Measurements from ENCODE around the gene SUGP1.

SUGP1 gene

DNA sequence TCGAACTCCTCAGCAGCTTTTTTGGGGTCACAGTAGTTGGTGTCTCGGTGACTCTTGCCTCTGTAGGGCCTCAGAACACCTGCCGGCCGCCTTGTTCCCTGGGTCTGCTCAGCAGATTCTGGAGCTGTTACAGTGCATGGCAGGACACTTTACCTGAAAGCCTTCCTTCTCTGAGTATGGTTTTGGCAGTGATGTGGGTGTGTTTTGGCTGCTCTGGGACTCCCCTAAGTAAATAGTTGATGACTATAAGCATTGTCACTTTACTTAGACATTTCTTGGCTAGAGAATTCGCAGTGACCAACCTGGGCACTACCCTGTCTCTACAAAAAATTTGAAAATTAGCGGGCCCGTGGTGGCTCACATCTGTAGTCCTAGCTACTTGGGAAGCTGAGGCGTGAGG is 7.4 kb upstream of the SUGP1 start:
- no peak overlapping the region for H3K27ac ChIP-seq (ENCODE audit: low read length)
- H3K4me1 ChIP-seq (ENCODE audit: low read length): peaks cover 7% of the 10 kb centered on the region; the same call in 1 of the 2 replicates
- no peaks in the 10 kb centered on the region for H3K9me3 ChIP-seq (ENCODE audit: insufficient read depth, low read length)
- H3K27me3 ChIP-seq (ENCODE audit: low read depth, low read length): no peaks in the 10 kb centered on the region
- no peak for TF ChIP-seq EZH2phosphoT487 (IDR thresholded peaks at IDR 0.05; ENCODE audit: low read depth)
- TF ChIP-seq, protein P1, sequence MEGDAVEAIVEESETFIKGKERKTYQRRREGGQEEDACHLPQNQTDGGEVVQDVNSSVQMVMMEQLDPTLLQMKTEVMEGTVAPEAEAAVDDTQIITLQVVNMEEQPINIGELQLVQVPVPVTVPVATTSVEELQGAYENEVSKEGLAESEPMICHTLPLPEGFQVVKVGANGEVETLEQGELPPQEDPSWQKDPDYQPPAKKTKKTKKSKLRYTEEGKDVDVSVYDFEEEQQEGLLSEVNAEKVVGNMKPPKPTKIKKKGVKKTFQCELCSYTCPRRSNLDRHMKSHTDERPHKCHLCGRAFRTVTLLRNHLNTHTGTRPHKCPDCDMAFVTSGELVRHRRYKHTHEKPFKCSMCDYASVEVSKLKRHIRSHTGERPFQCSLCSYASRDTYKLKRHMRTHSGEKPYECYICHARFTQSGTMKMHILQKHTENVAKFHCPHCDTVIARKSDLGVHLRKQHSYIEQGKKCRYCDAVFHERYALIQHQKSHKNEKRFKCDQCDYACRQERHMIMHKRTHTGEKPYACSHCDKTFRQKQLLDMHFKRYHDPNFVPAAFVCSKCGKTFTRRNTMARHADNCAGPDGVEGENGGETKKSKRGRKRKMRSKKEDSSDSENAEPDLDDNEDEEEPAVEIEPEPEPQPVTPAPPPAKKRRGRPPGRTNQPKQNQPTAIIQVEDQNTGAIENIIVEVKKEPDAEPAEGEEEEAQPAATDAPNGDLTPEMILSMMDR (IDR thresholded peaks at IDR 0.05; ENCODE audit: low read depth, low read length): no peak
- no peak overlapping the region for H2AFZ ChIP-seq (ENCODE audit: low read depth, low read length)
- no peak overlapping the region for H3K4me2 ChIP-seq (ENCODE audit: low read length)
- H4K20me1 ChIP-seq (ENCODE audit: insufficient read depth, low read length): peaks cover 8% of the 10 kb centered on the region; the same call in 1 of the 2 replicates
- peaks cover 55% of the 10 kb centered on the region for H3K79me2 ChIP-seq (ENCODE audit: low read length)
- peaks cover 38% of the 10 kb centered on the region for H3K36me3 ChIP-seq (replicated peaks; ENCODE audit: low read depth, low read length)
- no peak overlapping the region for H3K4me3 ChIP-seq (ENCODE audit: low read length)
- no peak overlapping the region for H3K9ac ChIP-seq (ENCODE audit: low read length)

DNA sequence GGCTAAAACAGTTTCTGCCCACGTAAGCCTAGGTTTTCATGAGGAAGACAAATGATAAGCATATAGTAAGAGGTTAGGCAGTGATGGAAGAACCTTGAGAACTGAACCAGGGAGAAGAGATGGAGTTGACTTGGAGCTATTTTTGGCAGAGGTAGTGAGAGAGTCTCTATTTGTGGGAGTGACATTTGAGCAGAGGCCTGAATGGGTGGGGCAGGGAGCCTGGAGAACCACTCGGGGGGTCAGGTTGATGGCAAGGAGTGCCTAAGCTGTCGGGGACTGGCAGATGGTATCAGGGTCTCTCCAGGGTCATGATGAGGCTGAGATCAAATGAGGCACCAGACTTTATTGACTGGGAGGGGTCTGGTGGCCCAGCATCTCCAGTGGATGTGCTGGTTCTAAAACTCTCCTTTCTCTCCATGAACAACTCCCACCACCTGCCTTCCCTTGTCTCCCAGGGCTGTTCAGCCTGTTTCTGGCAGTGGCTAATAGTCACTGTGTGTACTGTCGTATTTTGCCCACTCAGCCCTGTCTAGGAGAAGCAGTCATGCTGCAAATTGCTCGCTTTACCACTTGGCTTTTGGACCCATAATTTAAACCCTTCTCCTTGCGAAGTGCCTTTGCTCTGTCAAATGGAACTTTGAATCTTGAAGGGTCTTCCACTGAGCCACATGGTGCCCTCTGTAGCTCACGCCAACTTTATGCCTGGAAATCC is 3.9 kb upstream of the SUGP1 start:
- H3K4me1 ChIP-seq (ENCODE audit: low read length): peaks cover 12% of the 10 kb centered on the region
- TF ChIP-seq, protein P1 (IDR thresholded peaks at IDR 0.05; ENCODE audit: low read depth, low read length): no peak
- TF ChIP-seq EZH2phosphoT487 (IDR thresholded peaks at IDR 0.05; ENCODE audit: low read depth): no peak
- H3K9me3 ChIP-seq (ENCODE audit: insufficient read depth, low read length): no peaks in the 10 kb centered on the region
- peaks cover 6% of the 10 kb centered on the region; the same call in 1 of the 2 replicates for H4K20me1 ChIP-seq (ENCODE audit: insufficient read depth, low read length)
- H3K9ac ChIP-seq (ENCODE audit: low read length): no peak overlapping the region
- peaks cover 87% of the 10 kb centered on the region for H3K79me2 ChIP-seq (ENCODE audit: low read length)
- H2AFZ ChIP-seq (ENCODE audit: low read depth, low read length): no peak overlapping the region
- peaks cover 34% of the 10 kb centered on the region for H3K36me3 ChIP-seq (replicated peaks; ENCODE audit: low read depth, low read length)
- H3K27me3 ChIP-seq (ENCODE audit: low read depth, low read length): no peaks in the 10 kb centered on the region
- H3K4me3 ChIP-seq (ENCODE audit: low read length): no peak overlapping the region
- H3K4me2 ChIP-seq (ENCODE audit: low read length): no peak overlapping the region
- no peak overlapping the region for H3K27ac ChIP-seq (ENCODE audit: low read length)

DNA sequence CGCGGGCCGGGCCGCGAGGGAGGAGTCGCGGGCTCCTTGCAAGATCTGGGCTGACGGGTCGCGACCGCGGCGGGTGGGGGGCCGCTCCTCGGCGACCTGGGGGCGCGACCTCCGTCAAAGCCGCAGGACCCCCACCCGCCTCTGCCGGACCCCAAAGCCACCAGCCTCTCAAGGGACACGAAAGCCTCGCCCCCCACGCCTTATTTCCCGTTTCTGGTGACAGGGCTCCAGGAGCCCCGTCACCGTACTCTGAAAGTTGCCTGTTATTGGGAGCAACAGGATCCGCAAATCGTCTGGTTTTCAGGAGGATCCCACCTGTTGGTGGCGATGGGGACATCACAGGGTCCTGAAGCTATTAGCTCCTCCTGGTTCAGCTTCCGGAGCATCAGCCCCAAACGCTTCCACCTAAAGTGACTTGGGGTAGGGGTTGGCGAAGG is 850 bp upstream of the SUGP1 start:
- peak overlapping the region; percentile 91 for H2AFZ ChIP-seq (ENCODE audit: low read depth, low read length)
- H3K36me3 ChIP-seq (replicated peaks; ENCODE audit: low read depth, low read length): peaks cover 27% of the 10 kb centered on the region
- H3K4me2 ChIP-seq (ENCODE audit: low read length): peak overlapping the region; percentile 95
- H3K27ac ChIP-seq (ENCODE audit: low read length): peak overlapping the region; percentile 72
- no peaks in the 10 kb centered on the region for H3K27me3 ChIP-seq (ENCODE audit: low read depth, low read length)
- H3K4me3 ChIP-seq (ENCODE audit: low read length): peak overlapping the region; percentile 92
- peak overlapping the region; percentile 93 for H3K9ac ChIP-seq (ENCODE audit: low read length)
- no peaks in the 10 kb centered on the region for H4K20me1 ChIP-seq (ENCODE audit: insufficient read depth, low read length)
- H3K9me3 ChIP-seq (ENCODE audit: insufficient read depth, low read length): no peaks in the 10 kb centered on the region
- H3K79me2 ChIP-seq (ENCODE audit: low read length): peaks cover 86% of the 10 kb centered on the region
- TF ChIP-seq, protein P1 (IDR thresholded peaks at IDR 0.05; ENCODE audit: low read depth, low read length): no peak
- no peak for TF ChIP-seq EZH2phosphoT487 (IDR thresholded peaks at IDR 0.05; ENCODE audit: low read depth)
- peaks cover 9% of the 10 kb centered on the region for H3K4me1 ChIP-seq (ENCODE audit: low read length)

DNA sequence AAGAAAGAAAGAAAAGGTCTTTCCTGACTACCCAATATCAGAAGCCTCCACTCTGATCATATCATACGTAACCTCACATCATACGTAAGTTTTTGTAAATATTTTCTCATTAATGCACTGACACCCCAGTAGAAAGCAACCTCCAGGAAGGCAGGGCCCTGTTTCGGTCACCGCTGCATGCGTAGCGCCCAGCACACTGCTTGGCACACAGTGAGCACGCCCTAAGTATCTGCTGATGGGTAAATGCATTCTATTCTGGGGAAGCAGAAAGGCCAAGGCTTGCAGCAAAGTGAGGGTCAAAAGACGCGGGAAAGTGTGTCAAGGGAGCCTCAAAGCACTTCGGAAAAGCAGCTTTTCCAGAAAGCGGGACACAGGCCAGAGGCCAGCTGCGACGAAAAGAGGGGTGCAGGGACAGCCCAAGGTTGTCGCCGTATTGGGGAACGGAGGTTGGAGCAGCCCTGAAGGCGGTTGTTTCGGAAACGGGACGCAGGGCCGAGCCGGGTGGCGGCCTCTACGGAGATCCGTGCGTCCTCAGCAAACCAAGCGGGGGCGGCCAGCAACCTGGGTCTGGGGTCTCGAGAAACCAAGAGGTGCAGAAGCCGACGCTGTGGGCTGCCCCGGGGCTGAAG is 463 bp downstream of the SUGP1 start:
- H3K79me2 ChIP-seq (ENCODE audit: low read length): peaks cover 73% of the 10 kb centered on the region
- H2AFZ ChIP-seq (ENCODE audit: low read depth, low read length): peak overlapping the region; percentile 91
- no peaks in the 10 kb centered on the region for H4K20me1 ChIP-seq (ENCODE audit: insufficient read depth, low read length)

More for the DNA sequence above, 463 bp downstream of the SUGP1 start:
- H3K9me3 ChIP-seq (ENCODE audit: insufficient read depth, low read length): no peaks in the 10 kb centered on the region
- TF ChIP-seq, protein P1 (IDR thresholded peaks at IDR 0.05; ENCODE audit: low read depth, low read length): no peak
- TF ChIP-seq EZH2phosphoT487 (IDR thresholded peaks at IDR 0.05; ENCODE audit: low read depth): no peak
- peak overlapping the region; percentile 98 for H3K4me2 ChIP-seq (ENCODE audit: low read length)
- H3K9ac ChIP-seq (ENCODE audit: low read length): peak overlapping the region; percentile 93
- peaks cover 23% of the 10 kb centered on the region for H3K36me3 ChIP-seq (replicated peaks; ENCODE audit: low read depth, low read length)
- H3K27ac ChIP-seq (ENCODE audit: low read length): peak overlapping the region; percentile 72
- H3K4me3 ChIP-seq (ENCODE audit: low read length): peak overlapping the region; percentile 92
- peaks cover 14% of the 10 kb centered on the region for H3K4me1 ChIP-seq (ENCODE audit: low read length)
- no peaks in the 10 kb centered on the region for H3K27me3 ChIP-seq (ENCODE audit: low read depth, low read length)

Data from OCI-LY3 (cell line).